Coronary artery (tissue), 2 donors: Measurements from ENCODE around the gene MBP.

Experiments used
- DNase-seq: peaks from one replicate; pipeline ENCODE4 v3.0.0-alpha.2; 2017; ENCODE audit warnings: low spot score
- H3K27ac ChIP-seq, 2 donors: fragments of 200-600 bp; sonication (generic); one replicate each; pipeline ENCODE4 v1.5.1; 2016 to 2019
- H3K4me3 ChIP-seq: fragments of 200-600 bp; sonication (generic); 2 replicates; pipeline ENCODE4 v1.5.1; 2016; ENCODE audit warnings: mild to moderate bottlenecking, moderate library complexity
- TF ChIP-seq, protein P1 (sequence below): fragments of 200-600 bp; sonication (generic); IDR thresholded peaks from one replicate; pipeline ENCODE4 v1.5.1; 2019; ENCODE audit warnings: antibody characterized with exemption

MBP gene

GRCh38 chr18:77003316-77003715 is 129.3 kb downstream of the MBP start:
- TF ChIP-seq, protein P1, sequence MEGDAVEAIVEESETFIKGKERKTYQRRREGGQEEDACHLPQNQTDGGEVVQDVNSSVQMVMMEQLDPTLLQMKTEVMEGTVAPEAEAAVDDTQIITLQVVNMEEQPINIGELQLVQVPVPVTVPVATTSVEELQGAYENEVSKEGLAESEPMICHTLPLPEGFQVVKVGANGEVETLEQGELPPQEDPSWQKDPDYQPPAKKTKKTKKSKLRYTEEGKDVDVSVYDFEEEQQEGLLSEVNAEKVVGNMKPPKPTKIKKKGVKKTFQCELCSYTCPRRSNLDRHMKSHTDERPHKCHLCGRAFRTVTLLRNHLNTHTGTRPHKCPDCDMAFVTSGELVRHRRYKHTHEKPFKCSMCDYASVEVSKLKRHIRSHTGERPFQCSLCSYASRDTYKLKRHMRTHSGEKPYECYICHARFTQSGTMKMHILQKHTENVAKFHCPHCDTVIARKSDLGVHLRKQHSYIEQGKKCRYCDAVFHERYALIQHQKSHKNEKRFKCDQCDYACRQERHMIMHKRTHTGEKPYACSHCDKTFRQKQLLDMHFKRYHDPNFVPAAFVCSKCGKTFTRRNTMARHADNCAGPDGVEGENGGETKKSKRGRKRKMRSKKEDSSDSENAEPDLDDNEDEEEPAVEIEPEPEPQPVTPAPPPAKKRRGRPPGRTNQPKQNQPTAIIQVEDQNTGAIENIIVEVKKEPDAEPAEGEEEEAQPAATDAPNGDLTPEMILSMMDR: no peak
- H3K27ac ChIP-seq: no peak overlapping the region
- no peak for DNase-seq
- H3K4me3 ChIP-seq: no peak overlapping the region

DNA sequence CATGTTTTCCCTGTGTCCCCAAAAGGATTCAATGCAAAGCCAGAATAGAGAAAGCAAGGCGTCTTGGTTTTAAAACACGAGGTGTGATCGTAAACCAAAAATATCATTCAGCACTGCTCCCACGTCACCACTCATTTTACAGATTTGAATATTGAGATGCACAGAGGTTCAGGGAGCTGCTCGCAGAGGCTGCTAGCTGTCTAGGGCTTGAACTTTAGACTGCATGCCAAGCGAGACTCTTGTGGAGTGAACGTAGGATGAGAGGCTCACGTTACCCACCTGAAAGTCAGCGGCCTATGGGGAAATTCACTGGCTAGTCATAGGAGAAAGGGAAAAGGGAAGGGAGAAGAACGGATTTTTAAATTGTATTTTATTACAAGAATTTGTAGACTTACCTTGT is 130.1 kb downstream of the MBP start:
- DNase-seq: no peak
- H3K27ac ChIP-seq: no peak overlapping the region
- H3K4me3 ChIP-seq: no peak overlapping the region
- TF ChIP-seq, protein P1: no peak

- Histone ChIP-seq H3K27ac (no peak overlapping the region), H3K4me3 (no peak overlapping the region)
- TF ChIP-seq, protein P1: no peak
- DNase-seq: no peak
Measured at GRCh38 chr18:77001979-77002378, 130.6 kb downstream of the MBP start.

DNA sequence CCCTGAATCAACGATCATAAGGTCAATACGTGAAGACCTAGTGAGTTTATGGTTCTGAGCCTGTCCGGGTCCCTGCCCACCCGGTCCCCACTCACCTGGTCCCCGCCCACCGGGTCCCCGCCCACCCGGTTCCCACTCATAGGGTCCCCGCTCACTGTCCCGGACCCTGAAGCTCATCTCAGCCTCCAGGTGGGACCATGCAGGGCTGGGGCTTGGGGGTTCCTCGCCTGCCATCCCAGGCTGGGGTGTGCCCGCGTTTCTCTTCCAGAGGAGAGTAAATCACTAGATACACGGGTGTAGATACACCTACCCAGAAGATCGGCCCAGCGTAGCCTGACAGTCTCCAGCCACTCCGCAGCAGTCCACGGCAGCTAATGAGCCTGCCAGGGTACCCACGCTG is 131.5 kb downstream of the MBP start:
- H3K4me3 ChIP-seq: no peak overlapping the region
- TF ChIP-seq, protein P1: no peak
- no peak for DNase-seq
- no peak overlapping the region for H3K27ac ChIP-seq

- Histone ChIP-seq H3K27ac (no peak overlapping the region), H3K4me3 (peak overlapping the region; percentile 20)
- no peak for DNase-seq
- TF ChIP-seq, protein P1: peak; percentile 88
Measured at GRCh38 chr18:77000527-77000926, 132.1 kb downstream of the MBP start.

- Histone ChIP-seq H3K27ac (no peak overlapping the region), H3K4me3 (no peak overlapping the region)
- DNase-seq: no peak
- TF ChIP-seq, protein P1: no peak
Measured at GRCh38 chr18:76999077-76999476, 133.5 kb downstream of the MBP start.

GRCh38 chr18:76997951-76998808 is 134.4 kb downstream of the MBP start:
- Histone ChIP-seq H3K4me3 (no peak overlapping the region), H3K27ac (no peak overlapping the region)
- TF ChIP-seq, protein P1: no peak
- DNase-seq: no peak
